Measurements from ENCODE around the gene PRRG3. TPM values are rescaled to one million over a fixed set of nuclear protein-coding genes. Genes with fewer than 3 reads are reported as not detected.

PRRG3 gene
- total and polyA plus RNA-seq, 2 donors (not counting 3 experiments of a cell fraction or from before 2014, with no cell fraction given), result not detected

GRCh38 chrX:151715752-151716151, 20.5 kb downstream of the PRRG3 start, which contains the start of gene FATE1:
TSS of gene FATE1 (plus strand) at chrX:151716035. CDS start at chrX:151716120, 85 bp downstream.
- no peaks in the 10 kb centered on the region for H3K4me1 ChIP-seq (ENCODE audit: control insufficient read depth, extremely low read depth, insufficient read depth, low read length)
- ChIA-PET POLR2A (no interaction called here), CTCF (no interaction called here)
- no peak within 1 kb of the TSS for H3K4me2 ChIP-seq (ENCODE audit: insufficient read depth, low read length)
- no peaks in the 10 kb centered on the region for H3K79me2 ChIP-seq (ENCODE audit: control insufficient read depth, insufficient read depth, low read length)
- dilution Hi-C loops (cut with MboI; ENCODE audit: extremely low pct_ligation_motif_present, low sequenced_read_pairs), result no loop called here
- DNase-seq (ENCODE audit: low read depth, low spot score) (no peak), FAIRE-seq (no peak)
- no peaks in the 10 kb centered on the region for H3K9me1 ChIP-seq (replicated peaks; ENCODE audit: control insufficient read depth, extremely low read depth, insufficient read depth, low read length)
- no peaks in the 10 kb centered on the region for H3K9me3 ChIP-seq (replicated peaks; ENCODE audit: control insufficient read depth, insufficient read depth, low read length)
- no peak within 1 kb of the TSS for H2AFZ ChIP-seq (ENCODE audit: low read depth, low read length)
- no peak within 1 kb of the TSS for H3K9ac ChIP-seq (replicated peaks; ENCODE audit: extremely low read depth, insufficient read depth, low read length)
- BruUV-seq (replicated peaks), result no TSS peak
- H4K20me1 ChIP-seq (replicated peaks; ENCODE audit: control insufficient read depth, extremely low read depth, insufficient read depth, low read length), result no peaks in the 10 kb centered on the region
- TF ChIP-seq, protein P1, sequence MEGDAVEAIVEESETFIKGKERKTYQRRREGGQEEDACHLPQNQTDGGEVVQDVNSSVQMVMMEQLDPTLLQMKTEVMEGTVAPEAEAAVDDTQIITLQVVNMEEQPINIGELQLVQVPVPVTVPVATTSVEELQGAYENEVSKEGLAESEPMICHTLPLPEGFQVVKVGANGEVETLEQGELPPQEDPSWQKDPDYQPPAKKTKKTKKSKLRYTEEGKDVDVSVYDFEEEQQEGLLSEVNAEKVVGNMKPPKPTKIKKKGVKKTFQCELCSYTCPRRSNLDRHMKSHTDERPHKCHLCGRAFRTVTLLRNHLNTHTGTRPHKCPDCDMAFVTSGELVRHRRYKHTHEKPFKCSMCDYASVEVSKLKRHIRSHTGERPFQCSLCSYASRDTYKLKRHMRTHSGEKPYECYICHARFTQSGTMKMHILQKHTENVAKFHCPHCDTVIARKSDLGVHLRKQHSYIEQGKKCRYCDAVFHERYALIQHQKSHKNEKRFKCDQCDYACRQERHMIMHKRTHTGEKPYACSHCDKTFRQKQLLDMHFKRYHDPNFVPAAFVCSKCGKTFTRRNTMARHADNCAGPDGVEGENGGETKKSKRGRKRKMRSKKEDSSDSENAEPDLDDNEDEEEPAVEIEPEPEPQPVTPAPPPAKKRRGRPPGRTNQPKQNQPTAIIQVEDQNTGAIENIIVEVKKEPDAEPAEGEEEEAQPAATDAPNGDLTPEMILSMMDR (IDR thresholded peaks at IDR 0.05; ENCODE audit: extremely low read depth in 1 of 2, insufficient read depth in 1 of 2, low read depth in 1 of 2, low read length in 2 of 2), result no peak
- TF ChIP-seq EZH2 (IDR thresholded peaks at IDR 0.05; ENCODE audit: borderline replicate concordance, low read depth, low read length, severe bottlenecking), result no peak
- H3K27ac ChIP-seq (ENCODE audit: insufficient read depth, low read depth, low read length), result no peak within 1 kb of the TSS
- no peaks in the 10 kb centered on the region for H3K36me3 ChIP-seq (ENCODE audit: control insufficient read depth in 2 of 2, extremely low read depth in 1 of 2, insufficient read depth in 2 of 2, low read length in 2 of 2)
- intact Hi-C loops (cut with micrococcal nuclease), result no loop called here
- no peak within 1 kb of the TSS for H3K4me3 ChIP-seq (replicated peaks in 1 of 3; ENCODE audit: insufficient read depth in 1 of 3, low read depth in 1 of 3, low read length in 3 of 3)
- no peaks in the 10 kb centered on the region for H3K27me3 ChIP-seq (ENCODE audit: control insufficient read depth in 2 of 2, insufficient read depth in 2 of 2, low read length in 2 of 2)

DNA sequence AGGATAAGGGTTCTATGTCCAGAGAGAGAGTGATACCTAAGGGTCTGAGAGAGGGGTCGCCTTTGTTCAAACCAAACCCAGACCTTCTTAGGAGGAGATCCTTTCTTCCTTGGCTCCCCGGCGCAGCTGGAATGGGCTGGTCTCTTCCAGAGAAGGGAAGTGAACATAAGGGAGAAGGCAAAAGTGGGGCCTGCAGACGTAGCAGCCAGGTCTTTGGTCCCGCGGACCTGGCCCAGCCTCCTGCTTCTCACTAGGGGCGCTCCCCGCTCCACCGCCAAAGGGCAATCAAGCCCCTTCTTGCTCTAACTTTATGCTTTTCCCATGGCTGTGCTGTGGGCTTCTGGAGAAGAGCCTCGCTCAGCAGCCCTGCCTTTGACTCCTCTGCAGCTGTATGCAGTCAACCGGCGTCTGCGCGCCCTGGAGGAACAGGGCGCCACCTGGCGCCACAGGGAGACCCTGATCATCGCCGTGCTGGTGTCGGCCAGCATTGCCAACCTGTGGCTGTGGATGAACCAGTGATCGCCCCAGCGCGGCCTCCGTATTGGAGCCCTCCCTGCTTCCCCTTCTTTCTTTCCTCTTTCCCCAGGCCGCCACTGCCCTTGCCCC, 27.1 kb downstream of the PRRG3 start:
- H3K27me3 ChIP-seq (ENCODE audit: control insufficient read depth in 2 of 2, insufficient read depth in 2 of 2, low read length in 2 of 2), result no peaks in the 10 kb centered on the region
- H3K9me1 ChIP-seq (replicated peaks; ENCODE audit: control insufficient read depth, extremely low read depth, insufficient read depth, low read length), result no peaks in the 10 kb centered on the region
- H3K4me1 ChIP-seq (ENCODE audit: control insufficient read depth, extremely low read depth, insufficient read depth, low read length), result no peaks in the 10 kb centered on the region
- no peak for FAIRE-seq
- no peak overlapping the region for H3K9ac ChIP-seq (replicated peaks; ENCODE audit: extremely low read depth, insufficient read depth, low read length)
- H3K9me3 ChIP-seq (replicated peaks; ENCODE audit: control insufficient read depth, insufficient read depth, low read length), result no peaks in the 10 kb centered on the region
- no peak for DNase-seq (ENCODE audit: low read depth, low spot score)
- BruUV-seq (replicated peaks), result no TSS peak
- dilution Hi-C loops (cut with MboI; ENCODE audit: extremely low pct_ligation_motif_present, low sequenced_read_pairs) (no loop called here), intact Hi-C loops (cut with micrococcal nuclease) (loop anchor here (1.0 kb wide), 1 partner anchor 571 kb away; no protein-coding TSS in a partner anchor)
- H3K4me3 ChIP-seq (replicated peaks in 1 of 3; ENCODE audit: insufficient read depth in 1 of 3, low read depth in 1 of 3, low read length in 3 of 3), result no peak overlapping the region
- H3K79me2 ChIP-seq (ENCODE audit: control insufficient read depth, insufficient read depth, low read length), result no peaks in the 10 kb centered on the region
- H2AFZ ChIP-seq (ENCODE audit: low read depth, low read length), result no peak overlapping the region
- TF ChIP-seq, protein P1 (IDR thresholded peaks at IDR 0.05; ENCODE audit: extremely low read depth in 1 of 2, insufficient read depth in 1 of 2, low read depth in 1 of 2, low read length in 2 of 2), result peak in 1 of 2 donors; percentile 38
- no peak for TF ChIP-seq GATA2 (IDR thresholded peaks at IDR 0.05; ENCODE audit: insufficient read depth, insufficient read length, low read depth, low read length)
- ChIA-PET CTCF (interaction anchor here (1.3 kb wide), 1 partner anchor 571 kb away, joined by 11 read pairs; no protein-coding TSS in a partner anchor), POLR2A (no interaction called here)
- no peak overlapping the region for H3K27ac ChIP-seq (ENCODE audit: insufficient read depth, low read depth, low read length)
- no peak overlapping the region for H3K4me2 ChIP-seq (ENCODE audit: insufficient read depth, low read length)
- no peaks in the 10 kb centered on the region for H3K36me3 ChIP-seq (ENCODE audit: control insufficient read depth in 2 of 2, extremely low read depth in 1 of 2, insufficient read depth in 2 of 2, low read length in 2 of 2)
- H4K20me1 ChIP-seq (replicated peaks; ENCODE audit: control insufficient read depth, extremely low read depth, insufficient read depth, low read length), result no peaks in the 10 kb centered on the region
